GM19035 (cell line): ENCODE measurements around the gene EFCAB13.
"Not testable (repeated sequence)": the region's sequence is repeated elsewhere in the genome, so short reads cannot be mapped to it uniquely, and the experiment has no call there.

Experiments
- ATAC-seq: cut with Tn5 transposase; IDR thresholded peaks from one replicate; pipeline ENCODE4 v1.9.1; 2021; ENCODE audit not compliant: unreplicated experiment

The EFCAB13 gene

DNA sequence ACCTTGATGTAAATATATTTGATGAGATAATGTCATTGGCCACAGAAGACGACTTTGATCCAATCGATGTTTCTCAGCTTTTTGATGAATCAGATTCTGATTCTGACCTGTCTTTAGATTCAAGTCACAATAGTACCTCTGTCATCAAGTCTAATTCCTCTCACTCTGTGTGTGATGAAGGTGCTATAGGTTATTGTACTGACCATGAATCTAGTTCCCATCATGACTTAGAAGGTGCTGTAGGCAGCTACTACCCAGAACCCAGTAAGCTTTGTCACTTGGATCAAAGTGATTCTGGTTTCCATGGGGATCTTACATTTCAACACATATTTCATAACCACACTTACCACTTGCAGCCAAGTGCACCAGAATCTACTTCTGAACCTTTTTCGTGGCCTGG, 101.5 kb downstream of the EFCAB13 start:
- not testable (repeated sequence) for ATAC-seq

- not testable (repeated sequence) for ATAC-seq
These were observed 102.3 kb downstream of the EFCAB13 start for GRCh38 chr17:47425887-47426635.

DNA sequence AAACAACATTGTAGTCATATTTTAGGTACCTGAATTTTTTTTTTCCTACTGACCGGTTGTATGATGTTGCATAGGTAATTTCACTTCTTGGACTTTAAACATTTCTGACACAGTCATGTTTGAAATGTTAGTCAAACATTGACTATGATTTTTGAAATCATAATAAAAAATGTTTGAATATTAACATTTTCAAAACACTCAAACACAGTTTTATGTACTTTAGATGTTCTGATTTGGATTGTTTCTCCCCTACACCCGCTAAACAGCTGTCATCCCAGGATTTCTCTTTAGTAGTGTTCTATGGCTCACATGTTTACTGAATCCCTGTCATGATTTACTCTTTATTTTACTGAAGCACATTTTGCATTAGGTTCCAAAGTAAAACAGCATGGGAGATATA, 104.2 kb downstream of the EFCAB13 start:
- no peak for ATAC-seq

DNA sequence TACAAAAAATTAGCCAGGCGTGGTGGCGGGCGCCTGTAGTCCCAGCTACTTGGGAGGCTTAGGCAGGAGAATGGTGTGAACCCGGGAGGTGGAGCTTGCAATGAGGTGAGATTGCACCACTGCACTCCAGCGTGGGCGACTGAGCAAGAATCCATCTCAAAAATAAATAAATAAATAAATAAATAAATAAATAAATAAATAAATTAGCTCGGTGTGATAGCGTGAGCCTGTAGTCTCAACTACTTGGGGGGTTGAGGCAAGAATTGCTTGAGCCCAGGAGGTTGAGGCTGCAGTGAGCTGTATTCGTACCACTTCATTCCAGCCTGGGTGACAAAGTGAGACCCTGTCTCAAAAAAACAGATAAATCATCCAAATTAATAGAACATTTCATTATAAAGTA, 108.5 kb downstream of the EFCAB13 start:
- ATAC-seq: not testable (repeated sequence)

- no peak for ATAC-seq
These were observed 141.4 kb downstream of the EFCAB13 start for GRCh38 chr17:47465165-47465564.

GRCh38 chr17:47466976-47467375, 143.2 kb downstream of the EFCAB13 start:
- ATAC-seq: not testable (repeated sequence)

DNA sequence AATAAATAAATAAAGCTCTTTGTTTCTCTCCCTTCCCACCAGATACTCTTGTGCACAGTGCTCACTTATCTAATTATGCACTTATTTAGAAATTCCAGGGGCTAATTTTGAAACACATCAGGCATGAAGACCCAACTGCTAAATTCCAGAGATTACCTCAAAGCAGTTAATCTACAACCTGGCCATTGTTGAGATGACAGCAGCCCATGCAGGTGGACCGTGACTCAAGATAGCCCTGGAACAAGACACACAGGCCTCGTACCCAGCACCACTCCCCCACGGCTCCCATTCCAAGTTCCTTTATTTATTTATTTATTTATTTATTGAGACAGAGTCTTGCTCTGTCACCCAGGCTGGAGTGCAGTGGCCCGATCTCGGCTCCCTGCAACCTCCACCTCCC, 147.1 kb downstream of the EFCAB13 start:
- ATAC-seq: no peak

DNA sequence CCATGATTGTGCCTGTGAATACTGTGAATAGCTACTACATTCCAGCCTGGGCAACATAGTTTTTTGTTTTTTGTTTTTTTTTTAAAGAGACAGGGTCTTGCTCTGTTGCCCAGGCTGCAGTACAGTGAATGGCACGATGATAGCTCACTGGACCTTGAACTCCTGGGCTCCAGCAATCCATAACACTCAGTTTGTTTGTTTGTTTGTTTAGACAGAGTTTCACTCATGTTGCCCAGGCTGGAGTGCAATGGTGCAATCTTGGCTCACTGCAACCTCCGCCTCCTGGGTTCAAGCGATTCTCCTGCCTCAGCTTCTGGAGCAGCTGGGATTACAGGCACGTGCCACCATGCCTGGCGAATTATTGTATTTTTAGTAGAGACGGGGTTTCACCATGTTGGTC, 148.3 kb downstream of the EFCAB13 start:
- not testable (repeated sequence) for ATAC-seq
